NCI-H2029 (cell line): ENCODE data around the gene GUCY2D.

Experiments
- DNase-seq: peaks from one replicate; lab custom pipeline; 2025; lab: John Stamatoyannopoulos, UW

Gene GUCY2D

DNA sequence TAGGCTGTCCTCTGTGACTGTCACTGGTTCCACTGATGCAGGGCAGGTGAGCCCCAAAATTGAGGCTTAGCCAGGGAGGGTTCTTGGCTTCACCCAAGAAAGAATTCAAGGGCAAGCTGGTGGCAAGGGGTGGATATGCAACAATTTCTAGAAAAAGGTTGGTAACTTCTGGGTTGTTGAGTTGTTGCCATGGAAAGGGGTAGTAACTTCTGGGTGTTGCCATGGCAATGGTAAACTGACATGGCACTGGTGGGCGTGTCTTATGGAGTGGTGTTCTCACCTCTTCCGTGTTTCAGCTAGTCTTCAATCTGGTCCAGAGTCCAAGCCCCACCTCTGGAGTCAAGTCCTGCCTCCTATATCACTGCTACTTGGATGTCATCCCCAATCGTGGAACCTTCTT, 9.5 kb upstream of the GUCY2D start:
- DNase-seq: no peak

DNA sequence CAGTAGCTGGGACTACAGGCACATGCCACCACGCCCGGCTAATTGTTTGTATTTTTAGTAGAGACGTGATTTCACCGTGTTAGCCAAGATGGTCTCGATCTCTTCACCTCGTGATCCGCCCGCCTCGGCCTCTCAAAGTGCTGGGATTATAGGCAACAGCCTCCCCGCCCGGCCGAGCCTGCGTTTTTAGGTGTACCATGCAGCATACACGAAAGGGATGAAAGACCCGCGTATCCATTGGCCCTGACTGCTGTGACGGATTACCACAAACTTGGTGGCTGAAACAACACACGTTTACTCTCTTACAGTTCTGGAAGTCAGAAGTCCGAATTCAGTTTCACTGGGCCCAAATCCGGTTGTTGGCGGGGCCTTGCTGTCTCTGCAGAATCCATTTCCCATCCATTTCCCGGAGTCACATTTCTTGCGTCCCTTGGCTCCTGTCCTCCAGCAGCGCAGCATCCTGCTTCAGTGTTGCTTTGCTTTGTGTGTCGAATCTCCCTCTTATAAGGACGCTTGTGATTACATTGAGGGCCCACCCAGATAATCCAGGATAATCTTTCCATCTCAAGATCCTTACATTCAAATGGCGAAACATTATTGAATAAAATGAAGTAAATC, 8.3 kb upstream of the GUCY2D start:
- DNase-seq: no peak

DNA sequence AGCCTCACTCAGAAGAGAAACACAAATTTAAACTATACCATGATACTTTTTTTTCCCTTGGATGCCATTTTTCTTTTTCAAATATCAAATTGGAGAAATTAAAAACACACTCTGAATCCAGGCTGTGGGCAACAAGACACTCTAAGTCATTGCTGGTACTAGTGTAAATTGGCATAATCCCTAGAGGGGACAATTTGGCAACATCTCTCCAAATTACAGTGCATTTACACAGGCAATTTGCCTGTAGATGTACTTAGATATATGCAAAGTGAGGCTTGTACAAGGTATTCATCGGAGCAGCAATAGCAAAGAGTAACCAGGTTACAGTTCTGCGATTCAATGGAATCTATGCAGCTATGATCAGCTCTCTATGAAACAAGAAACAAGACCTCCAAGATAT, 6.7 kb upstream of the GUCY2D start:
- DNase-seq: no peak

DNA sequence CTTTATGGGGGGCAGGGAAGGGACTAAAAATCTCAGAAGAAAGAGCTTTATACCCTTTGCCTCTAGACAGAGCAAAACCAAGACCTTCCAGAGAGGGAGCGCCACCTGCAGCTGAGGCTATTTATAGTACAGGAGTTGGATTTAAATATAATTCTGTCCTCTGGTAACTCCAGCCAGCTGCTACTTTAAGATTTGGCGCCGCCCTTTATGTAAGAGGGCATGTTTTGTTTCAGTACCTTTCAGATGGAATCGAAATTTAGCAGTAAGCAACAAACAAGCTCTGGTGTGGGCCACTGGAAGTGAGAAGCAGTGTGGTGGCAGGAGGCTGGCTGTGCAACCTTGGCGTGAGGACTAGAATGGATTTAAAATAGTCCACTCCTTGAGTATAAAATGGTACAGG, 5.2 kb upstream of the GUCY2D start:
- no peak for DNase-seq

DNA sequence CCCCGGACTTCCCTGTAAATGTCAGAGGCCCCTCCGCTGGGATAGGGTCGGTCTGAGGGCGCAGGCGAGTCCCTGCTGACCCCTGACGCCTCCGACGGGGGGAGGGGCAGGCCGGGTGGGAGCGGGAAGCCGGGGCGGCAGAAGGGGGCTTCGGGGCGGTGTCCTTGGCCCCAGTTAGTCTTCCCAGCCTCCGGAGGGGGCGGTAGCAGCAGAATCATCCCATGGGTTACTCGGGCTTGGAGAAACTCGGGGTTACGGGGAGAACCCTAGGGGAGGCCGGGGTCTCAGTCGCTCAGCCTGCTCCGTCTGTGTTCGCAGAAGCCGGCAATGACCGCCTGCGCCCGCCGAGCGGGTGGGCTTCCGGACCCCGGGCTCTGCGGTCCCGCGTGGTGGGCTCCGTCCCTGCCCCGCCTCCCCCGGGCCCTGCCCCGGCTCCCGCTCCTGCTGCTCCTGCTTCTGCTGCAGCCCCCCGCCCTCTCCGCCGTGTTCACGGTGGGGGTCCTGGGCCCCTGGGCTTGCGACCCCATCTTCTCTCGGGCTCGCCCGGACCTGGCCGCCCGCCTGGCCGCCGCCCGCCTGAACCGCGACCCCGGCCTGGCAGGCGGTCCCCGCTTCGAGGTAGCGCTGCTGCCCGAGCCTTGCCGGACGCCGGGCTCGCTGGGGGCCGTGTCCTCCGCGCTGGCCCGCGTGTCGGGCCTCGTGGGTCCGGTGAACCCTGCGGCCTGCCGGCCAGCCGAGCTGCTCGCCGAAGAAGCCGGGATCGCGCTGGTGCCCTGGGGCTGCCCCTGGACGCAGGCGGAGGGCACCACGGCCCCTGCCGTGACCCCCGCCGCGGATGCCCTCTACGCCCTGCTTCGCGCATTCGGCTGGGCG, 542 bp downstream of the GUCY2D start:
- no peak for DNase-seq

DNA sequence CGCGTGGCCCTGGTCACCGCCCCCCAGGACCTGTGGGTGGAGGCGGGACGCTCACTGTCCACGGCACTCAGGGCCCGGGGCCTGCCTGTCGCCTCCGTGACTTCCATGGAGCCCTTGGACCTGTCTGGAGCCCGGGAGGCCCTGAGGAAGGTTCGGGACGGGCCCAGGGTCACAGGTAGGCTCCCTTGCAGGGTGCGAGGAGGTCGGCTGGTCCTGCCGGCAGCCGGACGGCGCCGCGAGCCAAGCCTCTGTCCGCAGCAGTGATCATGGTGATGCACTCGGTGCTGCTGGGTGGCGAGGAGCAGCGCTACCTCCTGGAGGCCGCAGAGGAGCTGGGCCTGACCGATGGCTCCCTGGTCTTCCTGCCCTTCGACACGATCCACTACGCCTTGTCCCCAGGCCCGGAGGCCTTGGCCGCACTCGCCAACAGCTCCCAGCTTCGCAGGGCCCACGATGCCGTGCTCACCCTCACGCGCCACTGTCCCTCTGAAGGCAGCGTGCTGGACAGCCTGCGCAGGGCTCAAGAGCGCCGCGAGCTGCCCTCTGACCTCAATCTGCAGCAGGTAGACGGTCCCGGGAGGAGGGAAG, 1.3 kb downstream of the GUCY2D start:
- DNase-seq: no peak

DNA sequence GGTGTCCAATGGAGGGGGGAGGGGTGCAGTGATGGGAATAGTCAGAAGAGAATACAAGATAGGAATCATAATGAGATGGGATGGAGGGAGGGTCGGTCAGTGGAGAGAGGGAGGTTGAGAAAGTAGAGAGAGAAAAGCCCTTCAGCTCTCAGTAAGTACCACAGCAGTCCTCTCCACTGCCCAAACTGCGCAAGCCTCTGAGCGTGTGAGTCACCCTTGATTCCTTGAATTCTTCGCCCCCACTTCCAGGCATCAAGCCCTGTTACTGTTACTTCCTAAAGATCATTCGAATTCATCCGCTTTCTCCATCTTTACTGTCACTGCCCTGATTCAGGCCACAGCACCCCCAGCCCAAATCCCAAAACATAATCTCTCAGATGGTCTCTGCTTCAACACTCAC, 2.5 kb downstream of the GUCY2D start:
- no peak for DNase-seq

DNA sequence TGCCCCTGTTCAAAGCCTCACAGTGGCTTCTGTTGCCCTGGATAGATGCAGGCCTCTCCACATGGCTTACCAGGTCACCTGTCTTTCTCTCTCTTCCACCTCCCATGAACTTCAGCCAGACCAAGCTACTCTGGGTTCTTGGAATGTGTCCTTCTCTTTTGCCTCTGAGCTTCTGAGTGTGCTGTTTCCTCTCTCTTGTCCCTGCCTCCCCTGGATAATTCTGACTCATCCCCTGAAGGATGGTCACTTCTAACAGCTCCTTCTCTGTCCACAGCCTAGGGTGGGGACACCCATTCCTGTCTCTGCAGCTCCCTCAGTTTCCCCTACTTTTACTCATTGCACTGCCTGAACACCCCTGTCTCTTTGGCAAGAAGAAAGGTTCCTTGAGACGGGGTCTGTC, 2.9 kb downstream of the GUCY2D start:
- no peak for DNase-seq

DNA sequence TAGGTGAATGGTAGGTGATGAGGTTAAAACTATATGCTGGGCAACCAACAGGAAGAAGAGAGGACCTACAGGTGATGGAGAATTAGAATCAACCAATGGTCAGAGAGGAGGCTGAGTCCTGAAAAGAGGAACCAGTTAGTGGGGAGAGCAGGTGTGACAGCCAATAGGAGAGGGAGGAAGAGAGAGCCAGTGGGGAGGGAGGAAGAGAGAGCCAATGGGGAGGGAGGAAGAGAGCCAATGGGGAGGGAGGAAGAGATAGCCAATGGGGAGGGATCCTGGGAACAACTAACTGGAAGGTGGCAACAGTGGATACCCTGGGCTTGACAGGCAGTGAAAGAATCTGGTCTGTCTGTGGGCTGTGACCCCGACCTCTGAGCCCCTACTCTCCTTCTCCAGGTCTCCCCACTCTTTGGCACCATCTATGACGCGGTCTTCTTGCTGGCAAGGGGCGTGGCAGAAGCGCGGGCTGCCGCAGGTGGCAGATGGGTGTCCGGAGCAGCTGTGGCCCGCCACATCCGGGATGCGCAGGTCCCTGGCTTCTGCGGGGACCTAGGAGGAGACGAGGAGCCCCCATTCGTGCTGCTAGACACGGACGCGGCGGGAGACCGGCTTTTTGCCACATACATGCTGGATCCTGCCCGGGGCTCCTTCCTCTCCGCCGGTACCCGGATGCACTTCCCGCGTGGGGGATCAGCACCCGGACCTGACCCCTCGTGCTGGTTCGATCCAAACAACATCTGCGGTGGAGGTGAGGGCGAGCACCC, 3.7 kb downstream of the GUCY2D start:
- no peak for DNase-seq

DNA sequence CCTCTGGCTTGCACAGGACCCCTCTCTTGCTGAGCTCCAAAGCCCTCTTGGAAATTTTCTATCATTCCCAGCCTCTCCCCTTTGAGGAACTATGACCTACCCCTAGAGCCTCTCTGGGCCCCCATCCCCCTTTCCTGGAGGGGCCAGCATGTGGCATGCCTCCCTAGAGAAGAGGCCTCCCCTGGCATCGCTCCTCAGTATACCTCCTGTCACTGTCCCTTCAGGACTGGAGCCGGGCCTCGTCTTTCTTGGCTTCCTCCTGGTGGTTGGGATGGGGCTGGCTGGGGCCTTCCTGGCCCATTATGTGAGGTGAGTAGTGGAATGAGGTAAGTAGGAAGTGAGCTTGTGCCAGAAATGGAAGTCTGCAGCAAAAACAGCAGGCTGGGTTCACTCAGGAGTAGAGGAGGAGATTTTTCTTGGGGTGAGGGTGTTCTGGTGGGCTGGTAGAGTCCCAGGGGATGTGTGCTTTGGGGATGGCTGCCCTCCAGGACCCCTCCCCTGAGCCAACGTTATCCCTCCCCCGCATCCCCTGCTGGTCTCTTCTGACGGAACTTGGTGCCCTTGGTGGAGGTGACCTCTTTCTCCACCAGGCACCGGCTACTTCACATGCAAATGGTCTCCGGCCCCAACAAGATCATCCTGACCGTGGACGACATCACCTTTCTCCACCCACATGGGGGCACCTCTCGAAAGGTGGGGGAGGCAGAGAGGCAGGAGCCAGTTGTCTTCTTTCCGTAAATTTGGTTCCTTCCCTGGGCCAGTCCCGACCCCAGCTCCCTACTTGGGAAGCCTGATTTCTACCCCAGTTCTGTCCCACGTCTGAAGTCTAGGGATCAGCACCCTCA, 4.6 kb downstream of the GUCY2D start:
- no peak for DNase-seq

DNA sequence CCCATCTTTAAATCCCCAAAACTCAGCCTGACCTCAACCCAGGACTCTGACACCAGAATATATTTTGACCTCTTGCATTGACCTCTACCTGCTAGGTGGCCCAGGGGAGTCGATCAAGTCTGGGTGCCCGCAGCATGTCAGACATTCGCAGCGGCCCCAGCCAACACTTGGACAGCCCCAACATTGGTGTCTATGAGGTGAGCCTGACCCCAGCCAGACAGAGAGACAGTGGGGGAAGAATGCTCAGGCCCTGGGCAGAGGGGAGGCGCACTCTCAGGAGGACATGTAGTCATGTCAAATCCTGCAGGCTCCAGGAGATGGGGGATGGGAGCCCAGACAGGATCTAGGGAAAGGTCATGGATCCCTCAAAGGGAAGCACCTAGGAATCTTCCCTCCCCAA, 5.4 kb downstream of the GUCY2D start:
- DNase-seq: no peak

DNA sequence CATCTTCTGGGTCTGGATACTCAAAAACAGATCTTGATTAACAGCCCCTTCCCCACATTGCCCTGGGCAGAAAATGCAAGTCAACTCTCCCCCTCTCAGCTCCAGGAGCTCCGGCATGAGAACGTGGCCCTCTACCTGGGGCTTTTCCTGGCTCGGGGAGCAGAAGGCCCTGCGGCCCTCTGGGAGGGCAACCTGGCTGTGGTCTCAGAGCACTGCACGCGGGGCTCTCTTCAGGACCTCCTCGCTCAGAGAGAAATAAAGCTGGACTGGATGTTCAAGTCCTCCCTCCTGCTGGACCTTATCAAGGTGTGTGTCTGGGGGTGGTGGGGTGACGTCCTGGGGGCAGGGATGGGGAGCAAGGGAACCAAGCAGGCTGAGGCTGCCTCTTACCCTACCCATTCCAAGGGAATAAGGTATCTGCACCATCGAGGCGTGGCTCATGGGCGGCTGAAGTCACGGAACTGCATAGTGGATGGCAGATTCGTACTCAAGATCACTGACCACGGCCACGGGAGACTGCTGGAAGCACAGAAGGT, 9.7 kb downstream of the GUCY2D start:
- no peak for DNase-seq

DNA sequence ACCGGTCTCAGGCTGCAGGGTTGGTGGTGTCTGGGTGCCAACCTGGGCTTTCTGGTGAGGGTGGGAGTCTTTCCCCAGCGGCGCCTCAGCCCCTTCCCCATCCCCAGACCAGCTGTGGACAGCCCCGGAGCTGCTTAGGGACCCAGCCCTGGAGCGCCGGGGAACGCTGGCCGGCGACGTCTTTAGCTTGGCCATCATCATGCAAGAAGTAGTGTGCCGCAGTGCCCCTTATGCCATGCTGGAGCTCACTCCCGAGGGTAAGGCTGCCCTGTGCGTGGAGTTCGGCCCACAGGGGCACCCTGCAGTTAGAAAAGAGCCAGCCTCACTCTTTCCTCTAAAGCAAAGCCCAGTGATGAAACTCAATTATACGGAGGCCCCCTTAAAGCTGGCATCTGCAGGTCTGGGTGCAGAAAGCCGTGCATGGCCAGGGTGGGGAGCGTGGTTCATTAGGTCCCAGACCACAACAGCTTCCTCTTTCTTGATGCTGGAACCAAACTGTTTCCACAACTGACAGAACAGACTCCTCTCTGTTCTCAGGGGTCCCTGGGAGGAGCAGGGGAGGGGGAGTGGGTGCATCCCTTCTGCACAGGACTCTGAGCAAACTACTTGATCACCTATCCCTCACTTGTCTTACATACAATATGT, 10.7 kb downstream of the GUCY2D start:
- no peak for DNase-seq

DNA sequence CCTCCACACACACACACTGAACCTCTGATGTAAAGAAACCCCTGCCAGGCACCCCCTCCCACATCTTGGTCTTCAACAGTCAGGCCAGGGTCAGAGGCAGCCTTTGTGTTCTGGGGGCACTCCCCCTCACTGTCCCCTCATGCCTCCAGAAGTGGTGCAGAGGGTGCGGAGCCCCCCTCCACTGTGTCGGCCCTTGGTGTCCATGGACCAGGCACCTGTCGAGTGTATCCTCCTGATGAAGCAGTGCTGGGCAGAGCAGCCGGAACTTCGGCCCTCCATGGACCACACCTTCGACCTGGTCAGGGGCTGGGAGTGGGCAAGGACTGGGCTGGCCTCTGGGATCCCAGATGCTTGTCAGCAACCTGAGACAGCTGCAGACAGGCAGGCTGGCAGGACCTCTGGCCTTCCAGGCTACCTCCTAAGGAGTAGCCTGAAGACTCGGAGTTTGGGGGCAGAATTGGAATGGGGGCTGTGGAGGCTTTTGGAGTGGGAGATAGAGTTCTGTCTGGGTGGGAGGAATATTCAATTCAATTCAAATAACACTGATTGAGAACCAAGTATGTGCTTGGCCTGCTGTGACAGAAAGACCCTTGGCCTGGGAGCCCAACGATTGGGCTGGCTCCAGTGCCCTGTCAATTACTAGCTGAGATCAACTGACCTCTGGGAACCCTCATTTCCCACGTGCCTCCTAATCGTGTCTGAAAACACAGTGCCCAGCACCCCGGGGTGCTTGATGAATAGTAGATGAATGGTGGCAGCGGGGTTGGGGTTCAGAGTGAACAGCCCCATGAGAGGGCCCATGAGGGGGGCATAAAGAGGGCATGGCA, 11.5 kb downstream of the GUCY2D start:
- no peak for DNase-seq

DNA sequence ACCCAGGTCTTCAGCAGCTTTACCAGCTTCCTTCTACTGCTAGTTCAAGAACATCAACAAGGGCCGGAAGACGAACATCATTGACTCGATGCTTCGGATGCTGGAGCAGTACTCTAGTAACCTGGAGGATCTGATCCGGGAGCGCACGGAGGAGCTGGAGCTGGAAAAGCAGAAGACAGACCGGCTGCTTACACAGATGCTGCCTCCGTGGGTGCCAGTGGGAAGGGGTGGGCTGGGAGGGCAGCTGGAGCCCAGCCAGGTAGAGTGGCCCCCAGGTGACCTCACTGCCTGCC, 12.1 kb downstream of the GUCY2D start:
- no peak for DNase-seq

DNA sequence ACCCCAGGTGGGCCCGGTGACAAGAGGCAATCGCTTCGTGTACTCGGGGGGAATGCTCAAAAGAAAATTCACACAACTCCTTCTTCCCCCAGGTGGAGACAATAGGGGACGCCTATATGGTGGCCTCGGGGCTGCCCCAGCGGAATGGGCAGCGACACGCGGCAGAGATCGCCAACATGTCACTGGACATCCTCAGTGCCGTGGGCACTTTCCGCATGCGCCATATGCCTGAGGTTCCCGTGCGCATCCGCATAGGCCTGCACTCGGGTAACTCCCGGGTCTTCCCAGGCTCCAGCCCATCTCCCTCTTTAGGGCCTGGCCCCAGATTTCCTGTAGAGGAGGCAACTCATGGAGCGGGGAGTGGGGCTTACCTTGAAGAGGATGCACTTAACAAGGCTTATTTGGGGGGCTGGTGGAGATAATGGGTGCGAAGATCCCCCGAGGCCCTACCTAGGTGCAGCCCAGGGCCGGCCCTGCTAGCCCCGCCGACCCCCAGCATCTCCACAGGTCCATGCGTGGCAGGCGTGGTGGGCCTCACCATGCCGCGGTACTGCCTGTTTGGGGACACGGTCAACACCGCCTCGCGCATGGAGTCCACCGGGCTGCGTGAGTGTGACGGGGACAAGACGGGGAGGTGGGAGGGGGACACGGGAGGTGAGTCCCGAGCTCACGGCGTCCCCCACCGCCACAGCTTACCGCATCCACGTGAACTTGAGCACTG, 13.0 kb downstream of the GUCY2D start:
- no peak for DNase-seq

DNA sequence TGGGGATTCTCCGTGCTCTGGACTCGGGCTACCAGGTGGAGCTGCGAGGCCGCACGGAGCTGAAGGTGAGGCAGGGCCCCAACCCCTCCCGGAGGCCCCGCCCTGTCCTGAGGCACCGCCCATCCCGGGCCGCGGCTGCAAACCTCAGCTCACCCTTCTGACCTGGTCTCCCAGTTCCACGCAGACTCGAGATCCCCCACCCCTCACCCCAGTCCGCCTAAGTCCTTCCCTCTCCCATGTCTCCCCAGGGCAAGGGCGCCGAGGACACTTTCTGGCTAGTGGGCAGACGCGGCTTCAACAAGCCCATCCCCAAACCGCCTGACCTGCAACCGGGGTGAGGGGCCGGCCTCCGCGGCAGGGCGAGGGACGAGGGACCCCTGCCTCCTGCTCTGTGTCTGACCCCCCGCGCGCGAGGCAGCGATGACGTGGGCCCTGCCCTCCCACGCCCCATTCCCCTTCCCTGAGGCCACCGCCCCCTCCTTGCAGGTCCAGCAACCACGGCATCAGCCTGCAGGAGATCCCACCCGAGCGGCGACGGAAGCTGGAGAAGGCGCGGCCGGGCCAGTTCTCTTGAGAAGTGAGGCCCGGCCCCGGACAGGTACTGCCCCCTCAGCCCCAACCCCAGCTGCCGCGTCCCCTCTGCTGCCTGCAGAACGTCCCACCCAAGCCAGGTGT, 13.7 kb downstream of the GUCY2D start:
- no peak for DNase-seq

DNA sequence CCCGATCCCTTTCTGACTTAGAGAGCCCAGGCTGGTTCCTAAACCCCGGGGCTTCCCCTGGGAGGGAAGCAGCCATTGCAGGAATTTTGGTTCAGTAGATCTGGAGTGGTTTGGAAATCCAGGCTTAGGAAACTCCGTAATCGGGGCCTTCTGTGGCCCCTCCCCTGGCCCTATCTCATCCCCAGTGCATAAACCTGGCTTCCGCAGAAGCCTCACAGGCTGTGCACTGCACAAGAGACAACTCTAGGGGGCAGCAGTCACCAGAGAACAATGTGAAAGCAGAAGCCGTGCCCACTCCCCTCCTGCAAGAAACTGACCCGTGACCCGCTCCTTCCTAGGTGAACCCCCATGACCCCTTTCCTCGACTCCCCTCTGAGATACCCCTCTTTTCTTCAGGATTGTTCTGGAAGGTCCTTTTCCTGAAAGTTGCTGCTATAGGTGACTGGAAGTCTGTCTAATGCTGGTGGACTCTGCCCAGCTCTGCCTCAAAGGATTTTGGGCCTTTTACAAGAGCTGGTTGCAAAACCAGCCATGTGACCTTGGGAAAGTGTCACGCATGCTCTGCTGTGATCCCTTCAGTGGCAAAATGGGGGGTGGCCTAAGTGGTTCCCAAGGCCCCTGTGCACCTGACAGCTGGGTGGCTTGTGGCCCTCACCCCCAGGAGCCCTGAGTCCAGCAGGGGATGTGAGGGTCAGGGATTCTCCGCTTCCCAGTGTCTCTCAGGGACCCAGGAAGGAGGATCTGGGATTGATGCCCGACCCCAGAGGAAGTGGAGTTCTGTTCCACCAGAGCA, 14.4 kb downstream of the GUCY2D start:
- DNase-seq: no peak
